Type B pancreatic cell (in vitro differentiated cells): Measurements from ENCODE around the gene GOLGA1. TPM values are rescaled to one million over a fixed set of nuclear protein-coding genes. Genes with fewer than 3 reads are reported as not detected.

Experiments
- DNase-seq: peaks from one replicate; pipeline ENCODE4 v3.0.0; 2021; ENCODE audit warnings: mixed read lengths; ENCODE audit not compliant: unreplicated experiment; ENCODE audit errors: extremely low spot score
- H3K27ac Mint-ChIP-seq: 2 replicates; pipeline ENCODE4 v1.8.0; 2021; ENCODE audit warnings: mild to moderate bottlenecking, mixed read lengths
- H3K27me3 Mint-ChIP-seq: 2 replicates; pipeline ENCODE4 v1.8.0; 2021; ENCODE audit warnings: mixed read lengths
- H3K36me3 Mint-ChIP-seq: 2 replicates; pipeline ENCODE4 v1.8.0; 2021; ENCODE audit warnings: mixed read lengths
- H3K4me1 Mint-ChIP-seq: one replicate; pipeline ENCODE4 v1.8.0; 2021; ENCODE audit warnings: mixed read lengths; ENCODE audit not compliant: unreplicated experiment
- H3K4me3 Mint-ChIP-seq: 2 replicates; pipeline ENCODE4 v1.8.0; 2021; ENCODE audit warnings: mild to moderate bottlenecking, mixed read lengths
- H3K9me3 Mint-ChIP-seq: 2 replicates; pipeline ENCODE4 v1.8.0; 2021; ENCODE audit warnings: mixed read lengths
- long read RNA-seq: library from polyadenylated mRNA; unstranded; transcript quantifications from one replicate; pipeline ENCODE4 v2.0.0, GENCODE V29; 2020
- total RNA-seq: library from RNA; stranded (reverse); gene quantifications from 2 replicates; pipeline ENCODE4 v1.2.1, GENCODE V29; 2021; ENCODE audit warnings: low replicate concordance
- TF ChIP-seq, protein P1 (sequence below): fragments of 200-600 bp; sonication (generic); conservative IDR thresholded peaks from 2 replicates; pipeline ENCODE4 v1.5.0; 2021; ENCODE audit warnings: antibody characterized with exemption, mild to moderate bottlenecking

The GOLGA1 gene, protein sequence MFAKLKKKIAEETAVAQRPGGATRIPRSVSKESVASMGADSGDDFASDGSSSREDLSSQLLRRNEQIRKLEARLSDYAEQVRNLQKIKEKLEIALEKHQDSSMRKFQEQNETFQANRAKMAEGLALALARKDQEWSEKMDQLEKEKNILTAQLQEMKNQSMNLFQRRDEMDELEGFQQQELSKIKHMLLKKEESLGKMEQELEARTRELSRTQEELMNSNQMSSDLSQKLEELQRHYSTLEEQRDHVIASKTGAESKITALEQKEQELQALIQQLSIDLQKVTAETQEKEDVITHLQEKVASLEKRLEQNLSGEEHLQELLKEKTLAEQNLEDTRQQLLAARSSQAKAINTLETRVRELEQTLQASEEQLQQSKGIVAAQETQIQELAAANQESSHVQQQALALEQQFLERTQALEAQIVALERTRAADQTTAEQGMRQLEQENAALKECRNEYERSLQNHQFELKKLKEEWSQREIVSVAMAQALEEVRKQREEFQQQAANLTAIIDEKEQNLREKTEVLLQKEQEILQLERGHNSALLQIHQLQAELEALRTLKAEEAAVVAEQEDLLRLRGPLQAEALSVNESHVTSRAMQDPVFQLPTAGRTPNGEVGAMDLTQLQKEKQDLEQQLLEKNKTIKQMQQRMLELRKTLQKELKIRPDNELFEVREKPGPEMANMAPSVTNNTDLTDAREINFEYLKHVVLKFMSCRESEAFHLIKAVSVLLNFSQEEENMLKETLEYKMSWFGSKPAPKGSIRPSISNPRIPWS
- total RNA-seq, result 18.4 and 22.6 TPM in 2 replicates
- long read RNA-seq, full-length matches to known transcripts, result 3 of 20 reads
- long read RNA-seq, partial matches to known transcripts, result 15 of 20 reads
- long read RNA-seq, other reads (novel, unspliced or antisense), result 2 of 20 reads

DNA sequence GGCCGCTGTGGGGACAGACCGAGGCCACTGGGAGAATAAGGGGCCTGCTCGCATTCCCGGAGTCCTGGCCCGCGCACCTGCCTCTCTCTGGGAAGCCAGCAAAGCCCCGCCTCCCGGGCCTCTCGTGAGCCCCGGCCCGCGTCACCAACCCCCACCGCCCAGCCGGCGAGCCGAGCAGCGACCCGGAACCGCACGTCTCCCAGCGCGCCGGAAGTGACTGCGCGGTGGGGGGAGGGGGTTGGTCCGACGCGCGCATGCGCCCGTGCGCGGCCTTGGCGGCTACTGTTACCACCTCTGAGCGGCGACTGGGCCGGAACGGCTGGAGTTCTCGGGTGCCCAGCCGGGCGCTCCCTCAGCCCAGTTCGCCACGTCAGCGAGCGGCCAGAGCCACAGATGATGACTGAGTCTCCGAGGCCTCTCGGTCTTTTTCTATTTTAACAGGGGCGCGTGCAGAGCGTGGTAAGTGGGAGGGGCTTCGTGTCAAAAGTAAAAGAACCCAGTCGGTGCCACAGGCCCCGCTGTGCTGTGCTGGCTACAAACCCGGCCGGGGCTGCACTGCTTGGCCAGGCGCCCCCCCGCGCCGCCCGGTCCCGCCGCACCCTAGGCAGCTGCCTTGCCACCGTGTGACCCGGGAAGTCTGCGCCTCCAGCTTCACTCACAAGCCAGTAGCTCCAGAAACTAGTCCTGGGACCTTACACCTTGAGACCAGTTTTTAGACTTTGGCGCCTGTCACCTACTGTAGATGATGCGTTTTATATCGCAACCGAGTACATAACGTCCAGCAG is at the start of gene GOLGA1:
GOLGA1 (minus strand) TSS at position 190 of the 785 bp plus-strand sequence. CDS start 2,372 bp downstream, outside the sequence.
- peak within 1 kb of the TSS; percentile 96 for H3K27ac Mint-ChIP-seq
- peaks cover 19% of the 10 kb centered on the region for H3K4me1 Mint-ChIP-seq
- TF ChIP-seq, protein P1, sequence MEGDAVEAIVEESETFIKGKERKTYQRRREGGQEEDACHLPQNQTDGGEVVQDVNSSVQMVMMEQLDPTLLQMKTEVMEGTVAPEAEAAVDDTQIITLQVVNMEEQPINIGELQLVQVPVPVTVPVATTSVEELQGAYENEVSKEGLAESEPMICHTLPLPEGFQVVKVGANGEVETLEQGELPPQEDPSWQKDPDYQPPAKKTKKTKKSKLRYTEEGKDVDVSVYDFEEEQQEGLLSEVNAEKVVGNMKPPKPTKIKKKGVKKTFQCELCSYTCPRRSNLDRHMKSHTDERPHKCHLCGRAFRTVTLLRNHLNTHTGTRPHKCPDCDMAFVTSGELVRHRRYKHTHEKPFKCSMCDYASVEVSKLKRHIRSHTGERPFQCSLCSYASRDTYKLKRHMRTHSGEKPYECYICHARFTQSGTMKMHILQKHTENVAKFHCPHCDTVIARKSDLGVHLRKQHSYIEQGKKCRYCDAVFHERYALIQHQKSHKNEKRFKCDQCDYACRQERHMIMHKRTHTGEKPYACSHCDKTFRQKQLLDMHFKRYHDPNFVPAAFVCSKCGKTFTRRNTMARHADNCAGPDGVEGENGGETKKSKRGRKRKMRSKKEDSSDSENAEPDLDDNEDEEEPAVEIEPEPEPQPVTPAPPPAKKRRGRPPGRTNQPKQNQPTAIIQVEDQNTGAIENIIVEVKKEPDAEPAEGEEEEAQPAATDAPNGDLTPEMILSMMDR, result no peak
- peaks cover 2% of the 10 kb centered on the region for H3K36me3 Mint-ChIP-seq
- DNase-seq, result peak; percentile 97
- no peaks in the 10 kb centered on the region for H3K27me3 Mint-ChIP-seq
- peak within 1 kb of the TSS; percentile 98 for H3K4me3 Mint-ChIP-seq
- H3K9me3 Mint-ChIP-seq, result no peaks in the 10 kb centered on the region

DNA sequence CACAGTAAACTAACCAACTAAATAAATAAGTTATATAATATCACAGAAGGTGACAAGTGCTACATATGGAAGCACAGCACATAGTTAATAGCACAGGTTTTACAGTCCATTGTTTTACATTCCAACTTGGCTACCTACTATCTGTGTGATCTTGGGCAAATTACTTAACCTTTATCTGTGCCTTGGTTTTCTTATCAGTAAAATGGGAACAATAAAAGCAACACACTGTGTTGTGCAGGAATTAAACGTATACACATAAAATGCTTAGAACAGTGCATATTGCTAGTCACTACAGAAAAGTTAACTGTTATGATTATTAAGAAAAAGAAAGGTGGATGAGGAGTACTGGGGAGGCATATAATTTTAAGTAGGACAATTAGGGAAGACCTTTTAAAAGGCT is 42.8 kb upstream of the GOLGA1 start:
- no peak for DNase-seq
- H3K4me1 Mint-ChIP-seq, result no peaks in the 10 kb centered on the region
- TF ChIP-seq, protein P1, result no peak
- peaks cover 11% of the 10 kb centered on the region for H3K36me3 Mint-ChIP-seq
- no peaks in the 10 kb centered on the region for H3K9me3 Mint-ChIP-seq
- no peaks in the 10 kb centered on the region for H3K27me3 Mint-ChIP-seq
- H3K4me3 Mint-ChIP-seq, result no peak overlapping the region
- H3K27ac Mint-ChIP-seq, result no peak overlapping the region

DNA sequence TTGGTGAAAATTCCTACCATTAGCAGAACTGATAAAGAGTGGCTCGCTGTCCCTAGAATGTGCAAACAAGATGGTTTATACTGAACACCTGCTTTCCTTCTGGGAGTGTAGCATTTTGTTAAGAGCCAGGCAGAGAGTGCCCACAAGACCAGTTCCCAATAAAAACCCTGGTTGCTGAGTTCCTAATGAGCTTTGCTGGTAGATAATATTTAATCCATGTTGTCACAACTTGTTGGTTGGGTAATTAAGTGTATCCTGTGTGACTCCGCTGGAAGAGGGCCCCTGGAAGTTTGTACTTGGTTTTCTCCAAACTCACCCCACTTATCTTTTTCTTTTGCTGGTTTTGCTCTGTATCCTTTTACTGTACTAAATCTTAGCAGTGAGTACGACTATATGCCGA is 39.5 kb upstream of the GOLGA1 start:
- TF ChIP-seq, protein P1, result no peak
- H3K9me3 Mint-ChIP-seq, result no peaks in the 10 kb centered on the region
- no peak overlapping the region for H3K27ac Mint-ChIP-seq
- H3K4me3 Mint-ChIP-seq, result no peak overlapping the region
- H3K27me3 Mint-ChIP-seq, result no peaks in the 10 kb centered on the region
- peaks cover 6% of the 10 kb centered on the region for H3K36me3 Mint-ChIP-seq
- no peak for DNase-seq
- no peaks in the 10 kb centered on the region for H3K4me1 Mint-ChIP-seq

DNA sequence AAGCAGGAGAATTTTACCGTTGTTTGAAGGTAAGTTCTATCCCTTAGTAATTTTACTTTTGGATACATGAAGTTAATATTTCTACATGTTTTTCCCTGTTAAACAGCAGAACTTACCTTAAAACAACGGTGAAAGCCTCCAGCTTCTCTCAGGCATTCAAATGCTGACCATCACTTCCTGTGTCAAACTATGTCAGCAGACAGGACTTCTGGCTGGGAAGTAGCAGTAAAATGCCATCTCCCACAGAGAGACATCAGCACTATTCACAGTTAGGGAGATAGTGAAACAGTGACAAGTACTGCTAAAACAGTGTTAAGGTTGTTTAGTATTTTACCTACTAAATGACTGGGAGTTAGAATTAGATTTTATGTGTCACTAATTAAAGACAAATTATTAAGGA is 34.2 kb upstream of the GOLGA1 start:
- Mint-ChIP-seq H3K4me1 (no peaks in the 10 kb centered on the region), H3K36me3 (peaks cover 8% of the 10 kb centered on the region), H3K27me3 (no peaks in the 10 kb centered on the region), H3K9me3 (no peaks in the 10 kb centered on the region), H3K4me3 (no peak overlapping the region), H3K27ac (no peak overlapping the region)
- TF ChIP-seq, protein P1, result no peak
- DNase-seq, result no peak

DNA sequence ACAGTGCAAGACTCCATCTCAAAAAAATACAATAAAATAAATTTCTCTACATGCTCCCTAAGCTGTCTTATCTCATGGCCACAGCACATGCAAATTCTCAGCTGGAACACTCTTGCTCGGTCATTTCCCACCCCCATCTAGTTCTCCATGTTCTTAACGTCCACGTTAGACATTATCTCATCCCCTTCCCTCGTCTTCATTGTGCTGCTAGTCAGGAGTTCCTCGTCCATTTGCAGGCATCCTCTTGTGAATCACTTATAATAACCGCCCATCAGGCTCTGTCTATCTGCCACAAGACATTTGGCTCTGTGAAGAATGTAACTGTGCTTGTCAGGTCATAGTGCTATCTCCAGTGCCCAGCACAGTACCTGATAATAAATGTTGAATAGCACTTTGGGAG is 32.9 kb upstream of the GOLGA1 start:
- Mint-ChIP-seq H3K36me3 (peaks cover 8% of the 10 kb centered on the region), H3K27me3 (no peaks in the 10 kb centered on the region), H3K27ac (no peak overlapping the region), H3K4me3 (no peak overlapping the region), H3K9me3 (no peaks in the 10 kb centered on the region), H3K4me1 (no peaks in the 10 kb centered on the region)
- TF ChIP-seq, protein P1, result no peak
- no peak for DNase-seq
